NCI-H226 (cell line): ENCODE measurements around the gene ZEB2.

ENCODE experiments used
- DNase-seq: peaks from one replicate; pipeline ENCODE4 v3.0.0-alpha.2; 2015

ZEB2 gene

GRCh38 chr2:144446136-144446535 is 73.8 kb downstream of the ZEB2 start:
- no peak for DNase-seq

- DNase-seq = no peak
Measured at GRCh38 chr2:144445196-144445595, 74.7 kb downstream of the ZEB2 start.

- DNase-seq = no peak
Measured at GRCh38 chr2:144443837-144444817, 75.8 kb downstream of the ZEB2 start.

- DNase-seq = no peak
Measured at GRCh38 chr2:144441711-144442141, 78.2 kb downstream of the ZEB2 start.

- DNase-seq = no peak
Measured at GRCh38 chr2:144439993-144440392, 79.9 kb downstream of the ZEB2 start.

GRCh38 chr2:144438801-144439631 is 80.9 kb downstream of the ZEB2 start:
- DNase-seq = no peak

- DNase-seq = no peak
Measured at GRCh38 chr2:144437636-144438035, 82.3 kb downstream of the ZEB2 start.

GRCh38 chr2:144434425-144435222 is 85.3 kb downstream of the ZEB2 start:
- DNase-seq = no peak

GRCh38 chr2:144432921-144433320 is 87.0 kb downstream of the ZEB2 start:
- no peak for DNase-seq

- DNase-seq = no peak
Measured at GRCh38 chr2:144431998-144432397, 87.9 kb downstream of the ZEB2 start.

- no peak for DNase-seq
Measured at GRCh38 chr2:144431392-144431783, 88.5 kb downstream of the ZEB2 start.

- DNase-seq = no peak
Measured at GRCh38 chr2:144430722-144431391, 89.1 kb downstream of the ZEB2 start.

- DNase-seq = no peak
Measured at GRCh38 chr2:144429396-144430112, 90.4 kb downstream of the ZEB2 start.

- peak; percentile 40 for DNase-seq
Measured at GRCh38 chr2:144426981-144427479, 92.9 kb downstream of the ZEB2 start.

- DNase-seq = no peak
Measured at GRCh38 chr2:144426355-144426754, 93.6 kb downstream of the ZEB2 start.

GRCh38 chr2:144424559-144425240 is 95.2 kb downstream of the ZEB2 start:
- DNase-seq = no peak

- no peak for DNase-seq
Measured at GRCh38 chr2:144421606-144422510, 98.1 kb downstream of the ZEB2 start.

GRCh38 chr2:144419218-144419617 is 100.7 kb downstream of the ZEB2 start:
- DNase-seq = no peak

- no peak for DNase-seq
Measured at GRCh38 chr2:144415386-144415785, 104.5 kb downstream of the ZEB2 start.
